HG02759 (cell line): Measurements from ENCODE around the gene NOL3.
A peak's percentile ranks its signal among the peaks of the same experiment; 100 is the strongest.

Source experiments
- ATAC-seq: cut with Tn5 transposase; IDR thresholded peaks from one replicate; pipeline ENCODE4 v1.9.1; 2021; ENCODE audit warnings: mild to moderate bottlenecking, moderate library complexity; ENCODE audit not compliant: unreplicated experiment

Gene NOL3

DNA sequence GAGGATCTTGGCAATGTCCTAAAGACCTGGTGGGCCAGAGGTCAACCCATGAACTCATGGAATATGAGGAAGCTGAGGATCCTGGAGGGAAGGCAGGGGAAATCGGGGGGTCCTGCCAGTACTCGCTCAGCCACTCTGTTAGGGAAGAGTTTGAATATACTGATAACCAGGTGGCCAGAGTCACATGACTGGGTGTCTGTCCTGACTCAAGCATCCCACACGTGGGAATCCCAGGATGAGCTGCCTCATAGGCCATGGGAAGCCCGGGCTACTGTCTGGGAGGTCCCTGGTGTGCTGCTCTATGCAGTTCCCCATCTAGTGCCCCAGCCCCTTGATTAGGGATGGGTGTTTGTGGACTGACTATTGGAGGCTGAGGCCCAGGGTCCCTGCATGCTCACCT lies 18.0 kb downstream of the NOL3 start:
- no peak for ATAC-seq

DNA sequence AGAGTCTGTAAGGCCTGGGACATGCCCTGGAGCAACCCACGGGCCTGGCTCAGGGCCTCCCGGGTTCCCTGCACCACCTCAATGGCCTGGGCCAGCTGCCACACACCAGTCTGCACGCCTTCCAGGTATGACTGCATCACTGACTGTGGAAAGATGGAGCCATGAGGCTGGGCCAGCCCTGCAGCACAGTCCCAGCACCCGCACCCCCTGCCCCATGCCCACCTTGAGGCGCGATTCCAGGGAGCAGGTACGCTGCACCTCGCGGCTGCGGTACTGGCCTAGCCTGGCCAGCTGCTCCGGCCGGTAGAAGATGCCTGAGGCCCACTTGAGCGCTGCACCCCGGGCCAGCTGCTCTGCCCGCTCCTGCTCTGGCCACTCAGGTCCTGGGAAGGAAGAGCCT lies 18.5 kb downstream of the NOL3 start:
- no peak for ATAC-seq

DNA sequence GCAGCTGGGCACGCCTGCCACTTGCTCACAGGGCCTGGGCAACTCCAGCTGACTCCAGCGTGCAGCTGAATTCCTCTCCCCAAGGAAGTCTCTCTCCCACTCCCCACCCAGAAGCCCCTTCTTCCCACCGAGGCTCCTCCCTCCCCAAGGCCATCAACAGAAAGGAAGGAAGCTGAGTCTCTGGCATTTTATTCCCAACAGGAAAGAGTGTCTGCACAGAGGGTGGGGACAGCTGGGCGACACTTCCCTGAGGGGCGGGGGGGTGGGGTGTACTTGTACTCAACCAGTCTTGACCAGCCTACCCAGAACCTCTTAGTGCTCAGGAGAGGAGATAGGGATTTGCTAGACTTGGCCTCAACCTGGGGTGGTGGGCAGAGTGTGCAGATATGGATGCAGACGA lies 19.7 kb downstream of the NOL3 start, which contains the start of gene EXOC3L1:
EXOC3L1 (minus strand) TSS at position 96 of the 400 bp plus-strand sequence. CDS start 460 bp downstream, outside the sequence.
- no peak for ATAC-seq

DNA sequence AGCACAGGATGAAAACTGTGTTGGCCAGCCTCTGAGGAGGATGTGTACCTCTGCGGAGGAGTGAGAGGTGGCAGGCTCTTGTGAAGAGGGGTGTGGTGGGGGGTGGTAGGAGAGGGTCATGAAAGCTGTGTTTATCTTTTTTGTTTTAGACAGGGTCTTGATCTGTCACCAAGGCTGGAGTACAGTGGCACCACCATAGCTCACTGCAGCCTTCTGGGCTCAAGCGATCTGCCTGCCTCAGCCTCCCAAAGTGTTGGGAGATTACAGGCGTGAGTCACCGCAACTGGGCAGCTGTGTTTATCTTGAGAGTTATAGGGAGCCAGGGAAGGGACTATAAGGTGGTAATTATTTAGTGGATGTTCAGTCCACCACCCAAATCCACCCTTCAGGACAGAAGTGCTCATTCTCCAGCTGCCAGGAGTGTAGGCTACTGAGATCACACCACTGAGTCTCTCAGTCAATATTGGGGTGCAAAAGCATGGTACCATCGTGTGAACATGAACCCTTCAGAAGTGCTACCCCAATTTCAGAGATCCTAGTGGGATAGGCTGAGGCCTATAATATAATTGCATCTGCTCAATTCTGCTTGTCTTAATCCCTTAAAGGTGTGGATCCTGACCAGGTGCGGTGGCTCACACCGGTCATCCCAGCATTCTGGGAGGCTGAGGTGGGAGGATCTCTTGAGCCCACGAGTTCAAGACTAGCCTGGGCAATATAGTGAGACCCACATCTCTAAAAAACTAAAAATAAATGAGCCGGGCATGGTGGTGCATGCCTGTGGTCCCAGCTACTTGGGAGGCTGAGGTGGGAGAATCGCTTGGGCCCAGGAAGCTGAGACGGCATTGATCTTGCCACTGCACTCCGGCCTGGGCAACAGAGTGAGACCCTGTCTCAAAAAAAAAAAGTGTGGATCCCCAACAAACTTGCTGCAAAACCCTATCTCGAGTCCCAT lies 20.4 kb downstream of the NOL3 start:
- no peak for ATAC-seq

DNA sequence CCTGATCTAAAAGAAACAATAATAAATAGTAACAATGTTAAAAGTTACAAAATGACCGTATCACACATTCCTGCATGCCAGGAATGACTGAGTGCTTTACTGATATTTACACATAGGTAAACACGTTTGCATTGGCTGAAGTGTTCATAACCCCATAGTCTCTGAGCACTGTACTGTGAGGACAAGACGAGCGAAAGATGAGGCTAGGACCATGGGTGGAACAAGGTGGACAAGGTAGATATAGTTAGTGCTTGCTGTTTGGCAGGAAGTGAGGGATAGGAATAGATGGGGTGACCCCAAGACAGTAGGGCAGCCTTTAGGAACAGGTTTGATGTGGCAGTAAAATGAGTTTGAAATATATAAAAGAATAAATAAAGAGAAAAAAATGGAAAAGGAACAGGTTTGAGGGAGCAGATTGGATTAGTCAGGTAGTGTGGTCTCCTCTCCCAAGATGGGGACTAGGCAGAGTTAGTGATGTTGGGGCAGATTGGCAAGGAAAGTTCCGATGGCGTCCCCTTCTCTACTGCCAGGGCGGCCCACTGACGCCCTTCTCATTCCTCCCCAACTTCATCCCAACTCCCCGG lies 21.2 kb downstream of the NOL3 start:
- ATAC-seq = no peak

DNA sequence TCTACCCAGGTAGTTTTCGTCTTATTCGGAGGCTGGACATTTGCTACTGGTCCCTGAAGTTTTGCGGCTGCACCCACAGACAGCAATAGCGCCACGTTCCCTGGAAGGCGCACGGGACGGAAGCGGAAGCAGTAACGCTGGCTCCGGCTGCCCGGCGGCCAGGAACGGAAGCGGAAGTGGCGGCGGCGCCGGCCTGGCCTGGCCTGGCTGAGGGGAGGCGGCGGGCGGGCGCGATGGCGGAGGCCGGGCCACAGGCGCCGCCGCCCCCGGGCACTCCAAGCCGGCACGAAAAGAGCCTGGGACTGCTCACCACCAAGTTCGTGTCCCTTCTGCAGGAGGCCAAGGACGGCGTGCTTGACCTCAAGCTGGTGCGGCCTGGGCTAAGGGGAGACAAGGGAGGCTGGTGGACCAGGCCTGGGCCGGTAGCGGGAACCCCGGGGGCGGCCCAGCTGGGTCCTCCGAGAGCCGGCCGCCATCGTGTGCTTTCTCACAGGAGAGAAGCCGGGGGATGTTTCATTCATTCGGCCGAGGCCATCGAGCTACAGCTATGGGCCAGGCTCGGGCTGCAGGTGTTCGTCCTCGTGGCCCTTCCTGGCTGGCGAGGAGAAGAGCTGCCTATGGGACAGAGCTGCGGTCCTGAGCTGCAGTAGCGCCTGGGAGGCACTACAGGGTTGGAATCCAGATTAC lies 21.8 kb downstream of the NOL3 start, which contains the start of gene E2F4:
E2F4 (plus strand) TSS at position 161 of the 687 bp plus-strand sequence; CDS start at position 234, 73 bp downstream.
- ATAC-seq = peak; percentile 91

DNA sequence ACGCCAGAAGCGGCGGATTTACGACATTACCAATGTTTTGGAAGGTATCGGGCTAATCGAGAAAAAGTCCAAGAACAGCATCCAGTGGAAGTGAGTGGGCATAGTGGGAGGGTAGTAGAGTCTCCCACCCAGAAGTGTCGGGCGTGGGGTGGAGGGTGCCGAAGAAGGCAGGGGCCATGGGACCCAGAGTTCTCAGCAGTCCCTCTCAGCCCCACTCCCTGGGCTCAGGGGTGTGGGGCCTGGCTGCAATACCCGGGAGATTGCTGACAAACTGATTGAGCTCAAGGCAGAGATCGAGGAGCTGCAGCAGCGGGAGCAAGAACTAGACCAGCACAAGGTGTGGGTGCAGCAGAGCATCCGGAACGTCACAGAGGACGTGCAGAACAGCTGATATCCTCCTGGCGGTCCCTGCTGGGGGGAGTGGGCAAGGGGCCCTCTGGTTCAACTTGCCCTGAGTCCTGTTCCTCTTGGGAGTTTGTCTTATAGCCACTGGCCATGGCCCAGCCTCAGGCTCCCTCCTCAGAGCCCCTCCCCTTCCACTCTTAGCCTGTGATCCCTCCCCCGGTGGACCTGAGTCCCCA lies 22.5 kb downstream of the NOL3 start:
- ATAC-seq = no peak

DNA sequence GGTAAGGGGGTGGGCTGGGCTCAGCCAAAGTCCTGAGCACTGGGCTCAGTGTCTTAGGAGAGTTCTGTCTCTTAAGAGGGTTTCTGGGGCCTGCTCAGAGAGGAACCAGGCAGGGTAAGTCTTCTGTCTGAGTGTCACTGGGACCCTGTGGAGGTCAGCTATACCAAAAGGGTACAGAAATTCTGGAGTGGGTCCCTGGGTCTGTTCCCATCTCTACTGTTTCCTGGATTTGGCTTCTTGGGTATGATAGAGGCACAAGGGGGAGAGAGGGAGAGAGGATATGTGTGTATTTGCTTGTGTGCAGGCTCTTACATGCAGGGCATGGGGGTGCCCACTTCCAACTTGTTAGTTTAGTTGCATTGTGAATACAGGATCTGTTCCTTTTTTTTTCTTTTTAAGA lies 23.2 kb downstream of the NOL3 start:
- ATAC-seq = no peak

DNA sequence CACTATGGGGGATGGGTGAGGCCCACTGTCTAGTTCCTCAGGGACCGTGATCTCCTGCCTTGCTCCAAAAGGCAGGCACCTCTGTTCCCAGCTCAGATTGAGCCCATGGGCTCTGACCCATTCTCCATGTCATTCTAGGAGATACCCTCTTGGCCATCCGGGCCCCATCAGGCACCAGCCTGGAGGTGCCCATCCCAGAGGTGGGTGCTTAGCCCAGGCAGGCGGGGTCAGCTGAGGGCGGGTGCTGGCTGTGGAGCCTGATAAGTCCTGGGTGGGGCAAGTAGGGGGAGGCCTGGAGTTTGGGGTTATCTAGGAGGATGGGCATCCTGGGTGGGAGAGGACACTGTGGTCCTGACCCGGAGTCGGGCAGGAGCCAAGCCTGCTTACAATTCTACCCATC lies 23.9 kb downstream of the NOL3 start:
- ATAC-seq = no peak

DNA sequence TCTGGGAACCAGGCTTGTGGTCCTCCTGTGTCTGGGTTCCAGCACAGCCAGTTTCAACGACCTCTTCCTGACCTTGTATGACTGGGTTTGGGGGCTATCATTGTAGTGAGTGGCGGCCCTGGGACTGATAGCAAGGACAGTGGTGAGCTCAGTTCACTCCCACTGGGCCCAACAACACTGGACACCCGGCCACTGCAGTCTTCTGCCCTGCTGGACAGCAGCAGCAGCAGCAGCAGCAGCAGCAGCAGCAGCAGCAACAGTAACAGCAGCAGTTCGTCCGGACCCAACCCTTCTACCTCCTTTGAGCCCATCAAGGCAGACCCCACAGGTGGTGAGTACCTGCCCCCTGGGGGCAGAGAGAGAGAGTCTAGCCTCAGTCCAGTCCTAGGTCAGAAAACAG lies 25.3 kb downstream of the NOL3 start:
- ATAC-seq = no peak

DNA sequence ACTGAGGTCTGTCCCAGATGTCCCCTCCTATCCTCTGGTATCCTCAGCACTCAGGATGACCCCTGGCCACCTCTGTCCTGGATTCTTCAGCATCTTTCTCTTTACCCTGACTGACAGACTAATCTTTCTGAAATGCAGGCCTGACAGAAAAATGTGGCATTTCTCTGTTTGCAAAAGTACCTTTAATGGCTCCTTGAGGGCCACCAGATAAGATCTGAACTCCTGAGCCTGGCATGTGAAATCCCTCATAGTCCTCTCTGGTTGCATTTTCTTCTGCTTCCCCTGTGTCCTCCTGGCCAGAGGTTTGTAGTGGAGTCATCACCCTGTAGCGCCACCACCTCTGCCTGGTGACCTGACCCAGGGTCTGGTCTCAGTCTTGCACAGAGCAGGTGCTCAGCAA lies 26.5 kb downstream of the NOL3 start:
- ATAC-seq = no peak

DNA sequence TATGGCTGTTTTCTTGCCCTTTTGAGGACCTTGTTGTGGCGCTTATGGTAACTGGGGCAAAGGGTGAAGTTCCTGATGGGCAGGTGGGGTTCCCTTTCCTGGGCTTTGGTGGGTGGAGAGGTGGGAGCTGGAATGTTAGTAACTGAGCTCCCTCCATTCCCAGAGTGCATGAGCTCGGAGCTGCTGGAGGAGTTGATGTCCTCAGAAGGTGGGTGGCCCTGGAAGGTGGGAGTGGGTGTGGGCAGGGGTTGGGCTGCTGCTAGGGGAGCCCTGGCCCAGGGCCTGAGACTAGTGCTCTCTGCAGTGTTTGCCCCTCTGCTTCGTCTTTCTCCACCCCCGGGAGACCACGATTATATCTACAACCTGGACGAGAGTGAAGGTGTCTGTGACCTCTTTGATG lies 27.4 kb downstream of the NOL3 start:
- no peak for ATAC-seq

DNA sequence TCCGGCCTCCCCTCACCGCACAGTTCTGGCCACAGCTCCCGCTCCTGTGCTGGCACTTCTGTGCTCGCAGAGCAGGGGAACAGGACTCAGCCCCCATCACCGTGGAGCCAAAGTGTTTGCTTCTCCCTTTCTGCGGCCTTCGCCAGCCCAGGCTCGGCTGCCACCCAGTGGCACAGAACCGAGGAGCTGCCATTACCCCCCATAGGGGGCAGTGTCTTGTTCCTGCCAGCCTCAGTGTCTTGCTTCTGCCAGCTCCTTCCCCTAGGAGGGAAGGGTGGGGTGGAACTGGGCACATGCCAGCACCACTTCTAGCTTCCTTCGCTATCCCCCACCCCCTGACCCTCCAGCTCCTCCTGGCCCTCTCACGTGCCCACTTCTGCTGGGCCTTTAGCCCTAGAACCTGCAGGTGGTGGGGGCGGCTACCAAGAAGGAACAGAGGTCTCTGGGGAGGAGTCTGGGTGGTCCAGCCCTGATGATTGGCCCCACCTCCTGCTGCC lies 27.9 kb downstream of the NOL3 start:
- no peak for ATAC-seq

DNA sequence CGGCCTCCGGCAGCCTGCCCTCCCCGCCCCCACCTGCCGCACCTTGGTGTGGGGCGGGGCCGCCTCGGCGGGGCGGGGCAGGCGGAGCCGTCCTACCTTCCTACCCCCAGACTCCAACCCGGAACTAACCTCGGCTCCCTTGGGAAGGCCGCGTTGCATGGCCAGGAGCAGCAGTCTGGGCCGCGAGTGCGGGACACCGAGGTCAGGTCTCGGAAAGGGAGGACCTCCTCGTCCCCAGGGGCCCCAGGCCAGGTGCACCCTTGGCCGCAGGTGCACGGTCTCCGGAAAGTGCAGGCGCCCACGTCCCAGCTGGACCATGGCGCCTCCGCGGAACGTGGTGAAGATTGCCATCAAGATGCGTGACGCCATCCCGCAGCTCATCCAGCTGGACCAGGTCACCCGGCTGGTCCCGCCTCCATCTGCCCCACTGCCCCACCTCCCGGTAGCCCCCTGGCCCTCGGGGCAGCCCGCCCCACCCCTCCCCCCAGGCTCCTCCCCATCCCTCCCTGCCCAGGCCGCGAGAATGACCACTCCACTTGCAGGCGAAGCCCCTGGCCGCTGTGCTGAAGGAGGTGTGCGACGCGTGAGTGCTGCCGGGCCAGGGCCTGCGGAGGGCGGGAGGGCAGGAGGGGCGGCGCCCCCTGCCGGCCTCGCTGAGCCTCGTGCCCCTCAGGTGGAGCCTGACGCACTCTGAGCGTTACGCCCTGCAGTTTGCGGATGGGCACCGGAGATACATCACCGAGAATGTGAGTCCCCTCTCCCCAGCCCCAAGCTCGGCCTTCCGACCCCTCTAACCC lies 28.9 kb downstream of the NOL3 start, which contains the start of gene ELMO3:
ELMO3 (plus strand) TSS at position 121 of the 797 bp plus-strand sequence; CDS start at position 317, 196 bp downstream.
- ATAC-seq = no peak

DNA sequence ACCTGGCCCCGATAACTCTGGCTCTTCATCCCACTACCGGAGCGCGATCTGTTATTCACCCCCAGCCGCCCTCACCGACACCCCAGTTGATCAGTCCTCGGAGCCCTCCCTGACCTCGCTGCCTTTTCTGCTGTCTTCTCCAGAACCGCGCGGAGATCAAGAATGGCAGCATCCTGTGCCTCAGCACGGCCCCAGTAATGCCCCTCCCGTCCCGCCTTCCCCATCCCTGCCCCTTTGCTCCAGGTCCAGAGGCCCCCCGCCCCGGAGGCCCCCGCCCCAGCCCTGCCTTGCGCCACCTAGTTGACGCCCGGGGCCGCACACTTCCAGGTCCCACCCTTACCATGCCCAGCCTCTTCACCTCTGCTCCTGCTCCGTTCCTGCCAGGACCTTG lies 29.5 kb downstream of the NOL3 start:
- no peak for ATAC-seq

DNA sequence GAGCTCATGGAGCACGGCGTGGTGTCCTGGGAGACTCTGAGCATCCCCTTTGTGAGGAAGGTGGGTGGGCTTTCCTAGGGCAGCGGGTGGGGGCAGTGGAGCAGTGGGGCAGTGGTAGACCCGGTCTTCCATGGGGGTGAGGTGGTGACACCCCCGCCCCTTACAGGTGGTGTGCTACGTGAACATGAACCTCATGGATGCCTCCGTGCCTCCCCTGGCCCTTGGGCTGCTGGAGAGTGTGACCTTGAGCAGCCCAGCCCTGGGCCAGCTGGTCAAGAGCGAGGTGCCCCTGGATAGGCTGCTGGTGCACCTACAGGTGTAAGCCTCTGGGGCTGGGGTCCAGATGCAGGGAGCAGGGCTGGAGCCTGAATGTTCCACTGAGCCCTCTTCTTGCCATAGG lies 30.2 kb downstream of the NOL3 start:
- ATAC-seq = no peak

DNA sequence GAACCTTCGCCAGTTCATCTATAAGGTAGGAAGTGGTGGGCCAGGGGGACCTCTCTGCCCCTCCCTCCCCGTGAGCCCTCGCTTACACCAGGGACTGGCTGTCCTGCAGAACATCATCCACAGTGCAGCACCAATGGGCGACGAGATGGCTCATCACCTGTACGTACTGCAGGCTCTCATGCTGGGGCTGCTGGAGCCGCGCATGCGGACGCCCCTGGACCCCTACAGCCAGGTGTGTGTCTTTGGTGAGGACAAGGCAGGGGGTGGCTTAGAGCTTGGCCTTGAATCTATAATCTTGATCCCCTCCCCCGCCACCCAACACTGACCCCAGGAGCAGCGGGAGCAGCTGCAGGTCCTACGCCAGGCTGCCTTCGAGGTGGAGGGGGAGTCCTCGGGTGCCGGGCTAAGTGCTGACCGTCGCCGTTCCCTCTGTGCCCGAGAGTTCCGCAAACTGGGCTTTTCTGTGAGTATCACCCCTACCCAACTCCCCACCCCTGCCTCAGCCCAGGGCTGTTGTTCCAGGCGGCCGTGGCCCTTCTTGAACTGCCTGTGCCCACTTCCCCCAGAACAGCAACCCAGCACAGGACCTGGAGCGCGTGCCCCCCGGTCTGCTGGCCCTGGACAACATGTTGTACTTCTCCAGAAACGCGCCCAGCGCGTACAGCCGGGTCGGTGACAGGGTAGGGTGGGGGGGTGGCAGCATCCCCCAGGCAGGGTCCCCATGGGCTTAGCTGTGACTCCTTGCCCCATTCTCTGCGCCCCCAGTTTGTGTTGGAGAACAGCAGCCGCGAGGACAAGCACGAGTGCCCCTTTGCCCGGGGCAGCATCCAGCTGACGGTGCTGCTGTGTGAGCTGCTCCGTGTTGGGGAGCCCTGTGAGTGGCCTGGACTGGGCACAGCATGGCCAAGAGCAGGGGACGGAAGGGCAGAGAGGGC lies 31.3 kb downstream of the NOL3 start:
- no peak for ATAC-seq

DNA sequence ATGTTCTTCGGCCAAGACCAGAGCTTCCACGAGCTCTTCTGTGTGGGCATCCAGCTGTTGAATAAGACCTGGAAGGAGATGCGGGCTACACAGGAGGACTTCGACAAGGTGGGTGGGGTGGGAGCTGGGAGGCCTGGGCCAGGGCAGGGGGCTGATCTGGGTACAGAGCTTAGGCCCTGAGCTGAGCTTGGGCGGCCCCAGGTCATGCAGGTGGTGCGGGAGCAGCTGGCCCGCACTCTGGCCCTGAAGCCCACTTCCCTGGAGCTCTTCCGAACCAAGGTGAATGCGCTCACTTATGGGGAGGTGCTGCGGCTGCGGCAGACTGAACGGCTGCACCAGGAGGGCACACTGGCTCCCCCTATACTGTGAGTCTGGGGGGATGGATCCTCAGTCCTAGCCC lies 32.1 kb downstream of the NOL3 start:
- no peak for ATAC-seq

DNA sequence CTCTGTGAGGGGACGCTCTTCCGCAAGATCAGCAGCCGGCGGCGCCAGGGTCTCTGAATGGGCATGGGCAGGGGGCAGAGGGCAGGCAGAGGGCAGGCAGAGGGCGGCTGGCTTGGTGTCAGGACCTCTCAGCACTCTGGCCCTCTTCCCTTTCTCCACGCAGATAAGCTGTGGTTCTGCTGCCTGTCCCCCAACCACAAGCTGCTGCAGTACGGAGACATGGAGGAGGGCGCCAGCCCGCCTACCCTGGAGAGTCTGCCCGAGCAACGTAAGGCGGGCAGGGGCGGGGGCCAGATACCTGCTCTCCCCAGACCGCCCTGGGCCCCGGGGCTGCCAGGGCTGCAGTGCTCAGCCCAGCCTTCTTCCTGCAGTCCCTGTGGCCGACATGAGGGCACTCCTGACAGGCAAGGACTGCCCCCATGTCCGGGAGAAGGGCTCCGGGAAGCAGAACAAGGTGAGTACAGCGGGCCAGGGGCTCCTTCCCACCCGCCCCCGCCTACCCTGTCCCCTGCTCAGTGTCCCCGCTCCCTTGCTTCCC lies 32.7 kb downstream of the NOL3 start:
- ATAC-seq = no peak
